CD4-positive, alpha-beta T cell (primary cell): ENCODE data around the gene TSHZ2. TPM values are rescaled to one million over a fixed set of nuclear protein-coding genes. Genes with fewer than 3 reads are reported as not detected.

Source experiments
- ATAC-seq: fragments of 200-7000 bp; cut with Tn5 transposase; one replicate; pipeline ENCODE4 v1.10.0; 2022; ENCODE audit warnings: mild to moderate bottlenecking; ENCODE audit not compliant: poor library complexity
- CTCF ChIA-PET: fragments of 350-600 bp; sonication (Branson Sonifier 250); formaldehyde crosslinking; loops from one replicate; lab custom pipeline; 2021; ENCODE audit warnings: antibody characterized with exemption, inconsistent platforms; lab: Charles Lee
- POLR2A ChIA-PET: fragments of 350-600 bp; sonication (Branson Sonifier 250); formaldehyde crosslinking; loops from one replicate; lab custom pipeline; 2021; ENCODE audit warnings: antibody characterized with exemption, inconsistent platforms; lab: Charles Lee
- DNase-seq, 14 experiments: peaks; one replicate each; pipeline ENCODE4 v3.0.0-alpha.2; 2013 to 2020; ENCODE audit warnings: mixed read lengths in 2 of 14
- H3K27ac ChIP-seq, 2 donors: one replicate each; pipeline versions ENCODE4 v1.5.1 to v1.7.0; 2013; ENCODE audit warnings: low read length in 2 of 2, low read depth in 1 of 2, mild to moderate bottlenecking in 1 of 2
- H3K27me3 ChIP-seq, 2 experiments: 1 replicate in 1 of 2; 2 replicates in 1 of 2; pipeline versions ENCODE4 v1.6.1 to v1.7.0; 2013; ENCODE audit warnings: low read length in 2 of 2, control low read depth in 1 of 2, mild to moderate bottlenecking in 1 of 2, moderate library complexity in 1 of 2; ENCODE audit not compliant: insufficient read depth in 2 of 2, control insufficient read depth in 1 of 2
- H3K36me3 ChIP-seq: one replicate; pipeline ENCODE4 v1.6.1; 2013; ENCODE audit warnings: low read length, control low read depth; ENCODE audit not compliant: insufficient read depth
- H3K4me1 ChIP-seq: one replicate; pipeline ENCODE4 v1.6.1; 2013; ENCODE audit warnings: low read length, control low read depth; ENCODE audit not compliant: insufficient read depth
- H3K4me3 ChIP-seq: one replicate; pipeline ENCODE4 v1.5.1; 2013; ENCODE audit warnings: mild to moderate bottlenecking, low read length, moderate library complexity
- H3K9me3 ChIP-seq, 2 experiments: 1 replicate in 1 of 2; 2 replicates in 1 of 2; pipeline versions ENCODE4 v1.6.1 to v1.7.0; 2013; ENCODE audit warnings: low read length in 2 of 2, mild to moderate bottlenecking in 2 of 2, control low read depth in 1 of 2, moderate library complexity in 1 of 2; ENCODE audit not compliant: control insufficient read depth in 1 of 2, insufficient read depth in 1 of 2
- H3K27ac Mint-ChIP-seq: one replicate; pipeline ENCODE4 v1.8.0; 2020; ENCODE audit warnings: mixed read lengths
- H3K27me3 Mint-ChIP-seq: one replicate; pipeline ENCODE4 v1.8.0; 2021; ENCODE audit warnings: mixed read lengths
- H3K36me3 Mint-ChIP-seq: one replicate; pipeline ENCODE4 v1.8.0; 2021; ENCODE audit warnings: low read depth, mixed read lengths
- H3K4me1 Mint-ChIP-seq: one replicate; pipeline ENCODE4 v1.8.0; 2021; ENCODE audit warnings: low read depth, mixed read lengths
- H3K4me3 Mint-ChIP-seq: one replicate; pipeline ENCODE4 v1.8.0; 2020; ENCODE audit warnings: mild to moderate bottlenecking, mixed read lengths
- H3K9me3 Mint-ChIP-seq: one replicate; pipeline ENCODE4 v1.8.0; 2020; ENCODE audit warnings: mixed read lengths
- intact Hi-C, 2 experiments: fragments of 100-400 bp; cut with DNase I in 1 of 2; cut with micrococcal nuclease in 1 of 2; formaldehyde crosslinking; loops; one replicate each; pipeline versions ENCODE4 v1.15.1 to v1.9.0; 2023 to 2025; cut with DNase I, micrococcal nuclease
- total RNA-seq, 174 experiments: library from RNA in 2 of 174; stranded (reverse) in 2 of 174; gene quantifications; one replicate each; pipeline ENCODE4 v1.2.3 and lab custom pipeline; 2021 to 2026
- TF ChIP-seq, protein P1 (sequence below): fragments of 200-600 bp; IDR thresholded peaks from one replicate; pipeline ENCODE4 v1.8.0; 2022; ENCODE audit warnings: antibody characterized with exemption, mild to moderate bottlenecking

The TSHZ2 gene
- total RNA-seq, 2 experiments from 2014 or later = 26.1 to 27.4 TPM

DNA sequence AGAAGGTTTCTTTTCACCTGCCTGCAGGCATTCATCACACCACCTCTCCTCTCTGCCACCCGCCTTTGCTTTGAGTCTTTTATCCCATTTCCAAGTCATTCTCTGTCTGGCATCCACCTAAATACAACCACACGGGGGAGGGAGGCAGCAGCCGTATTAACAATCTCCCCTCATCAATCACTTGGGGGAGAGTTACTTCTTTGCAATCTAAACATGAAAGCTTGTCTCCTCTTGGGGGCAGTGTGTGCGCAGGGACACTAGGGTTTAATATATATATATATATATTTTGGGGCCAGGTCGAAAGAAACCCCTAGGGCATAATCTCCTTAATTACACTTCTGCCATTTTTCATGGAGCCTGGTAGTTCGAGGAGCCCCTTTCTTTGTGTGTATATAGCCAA, 214.5 kb downstream of the TSHZ2 start:
- H3K4me3 Mint-ChIP-seq = no peak overlapping the region
- Histone ChIP-seq H3K27ac (no peak overlapping the region), H3K27me3 (no peaks in the 10 kb centered on the region), H3K9me3 (no peaks in the 10 kb centered on the region), H3K4me3 (no peak overlapping the region), H3K36me3 (no peaks in the 10 kb centered on the region), H3K4me1 (no peaks in the 10 kb centered on the region)
- no peaks in the 10 kb centered on the region for H3K36me3 Mint-ChIP-seq
- ChIA-PET CTCF (interaction anchor here (1.0 kb wide), 1 partner anchor 15 kb away, joined by 3 read pairs; no protein-coding TSS in a partner anchor), POLR2A (no interaction called here)
- no peak for ATAC-seq
- intact Hi-C loops = no loop called here
- peaks cover 16% of the 10 kb centered on the region for H3K4me1 Mint-ChIP-seq
- H3K27ac Mint-ChIP-seq = no peak overlapping the region
- DNase-seq = no peak
- H3K9me3 Mint-ChIP-seq = no peaks in the 10 kb centered on the region
- no peaks in the 10 kb centered on the region for H3K27me3 Mint-ChIP-seq
- TF ChIP-seq, protein P1, sequence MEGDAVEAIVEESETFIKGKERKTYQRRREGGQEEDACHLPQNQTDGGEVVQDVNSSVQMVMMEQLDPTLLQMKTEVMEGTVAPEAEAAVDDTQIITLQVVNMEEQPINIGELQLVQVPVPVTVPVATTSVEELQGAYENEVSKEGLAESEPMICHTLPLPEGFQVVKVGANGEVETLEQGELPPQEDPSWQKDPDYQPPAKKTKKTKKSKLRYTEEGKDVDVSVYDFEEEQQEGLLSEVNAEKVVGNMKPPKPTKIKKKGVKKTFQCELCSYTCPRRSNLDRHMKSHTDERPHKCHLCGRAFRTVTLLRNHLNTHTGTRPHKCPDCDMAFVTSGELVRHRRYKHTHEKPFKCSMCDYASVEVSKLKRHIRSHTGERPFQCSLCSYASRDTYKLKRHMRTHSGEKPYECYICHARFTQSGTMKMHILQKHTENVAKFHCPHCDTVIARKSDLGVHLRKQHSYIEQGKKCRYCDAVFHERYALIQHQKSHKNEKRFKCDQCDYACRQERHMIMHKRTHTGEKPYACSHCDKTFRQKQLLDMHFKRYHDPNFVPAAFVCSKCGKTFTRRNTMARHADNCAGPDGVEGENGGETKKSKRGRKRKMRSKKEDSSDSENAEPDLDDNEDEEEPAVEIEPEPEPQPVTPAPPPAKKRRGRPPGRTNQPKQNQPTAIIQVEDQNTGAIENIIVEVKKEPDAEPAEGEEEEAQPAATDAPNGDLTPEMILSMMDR = no peak

- Mint-ChIP-seq H3K4me1 (peaks cover 16% of the 10 kb centered on the region), H3K36me3 (no peaks in the 10 kb centered on the region), H3K4me3 (no peak overlapping the region), H3K27me3 (no peaks in the 10 kb centered on the region), H3K27ac (no peak overlapping the region), H3K9me3 (no peaks in the 10 kb centered on the region)
- ATAC-seq = no peak
- intact Hi-C loops = no loop called here
- Histone ChIP-seq H3K9me3 (no peaks in the 10 kb centered on the region), H3K27me3 (no peaks in the 10 kb centered on the region), H3K4me3 (no peak overlapping the region), H3K4me1 (no peaks in the 10 kb centered on the region), H3K27ac (no peak overlapping the region), H3K36me3 (no peaks in the 10 kb centered on the region)
- CTCF ChIA-PET = no interaction called here
- POLR2A ChIA-PET = interaction anchor here (0.8 kb wide), 1 partner anchor 1021 kb away, joined by 3 read pairs; the partner anchor contains the start of gene PFDN4
- no peak for DNase-seq
- TF ChIP-seq, protein P1 = no peak
Observed at GRCh38 chr20:53187392-53188068, 215.4 kb downstream of the TSHZ2 start.

GRCh38 chr20:53190225-53190624, 218.1 kb downstream of the TSHZ2 start:
- no peaks in the 10 kb centered on the region for H3K36me3 Mint-ChIP-seq
- H3K27ac Mint-ChIP-seq = no peak overlapping the region
- H3K4me3 ChIP-seq = no peak overlapping the region
- CTCF ChIA-PET = no interaction called here
- H3K27me3 ChIP-seq = no peaks in the 10 kb centered on the region
- H3K4me1 ChIP-seq = no peaks in the 10 kb centered on the region
- no peaks in the 10 kb centered on the region for H3K27me3 Mint-ChIP-seq
- H3K9me3 Mint-ChIP-seq = no peaks in the 10 kb centered on the region
- H3K4me1 Mint-ChIP-seq = peaks cover 22% of the 10 kb centered on the region
- no peak for ATAC-seq
- intact Hi-C loops = no loop called here
- no peaks in the 10 kb centered on the region for H3K9me3 ChIP-seq
- H3K4me3 Mint-ChIP-seq = no peak overlapping the region
- no peak for DNase-seq
- no peaks in the 10 kb centered on the region for H3K36me3 ChIP-seq
- POLR2A ChIA-PET = interaction anchor here (0.6 to 0.8 kb wide), 2 partner anchors 240 to 493 kb away, joined by 3 read pairs; no protein-coding TSS in a partner anchor
- TF ChIP-seq, protein P1 = no peak
- H3K27ac ChIP-seq = no peak overlapping the region
